ENCODE results near the gene REPIN1.

The REPIN1 gene

GRCh38 chr7:150397346-150398107, 28.9 kb downstream of the REPIN1 start:
- no peak for DNase-seq

GRCh38 chr7:150398108-150398964, 29.7 kb downstream of the REPIN1 start:
- DNase-seq: no peak

DNA sequence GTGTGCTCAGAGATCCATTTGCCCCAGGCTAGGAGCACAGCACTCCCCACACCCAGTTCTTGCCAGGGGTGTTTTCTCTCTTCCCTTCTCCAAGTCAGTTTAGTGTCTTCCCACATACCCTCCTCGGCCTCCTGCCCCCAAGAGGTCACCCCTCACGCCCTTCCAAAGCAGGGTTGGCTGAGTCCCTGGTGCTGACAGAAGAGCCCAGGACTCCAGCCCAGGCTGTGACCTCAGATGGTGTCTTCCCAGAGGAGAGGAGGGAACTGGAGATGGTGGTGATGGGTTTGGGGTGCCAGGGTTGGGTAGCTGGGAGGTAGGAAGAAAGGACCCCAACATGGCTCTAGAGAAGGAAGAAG, 30.3 kb downstream of the REPIN1 start:
- no peak for DNase-seq

GRCh38 chr7:150399421-150400007, 30.9 kb downstream of the REPIN1 start:
- DNase-seq: no peak

DNA sequence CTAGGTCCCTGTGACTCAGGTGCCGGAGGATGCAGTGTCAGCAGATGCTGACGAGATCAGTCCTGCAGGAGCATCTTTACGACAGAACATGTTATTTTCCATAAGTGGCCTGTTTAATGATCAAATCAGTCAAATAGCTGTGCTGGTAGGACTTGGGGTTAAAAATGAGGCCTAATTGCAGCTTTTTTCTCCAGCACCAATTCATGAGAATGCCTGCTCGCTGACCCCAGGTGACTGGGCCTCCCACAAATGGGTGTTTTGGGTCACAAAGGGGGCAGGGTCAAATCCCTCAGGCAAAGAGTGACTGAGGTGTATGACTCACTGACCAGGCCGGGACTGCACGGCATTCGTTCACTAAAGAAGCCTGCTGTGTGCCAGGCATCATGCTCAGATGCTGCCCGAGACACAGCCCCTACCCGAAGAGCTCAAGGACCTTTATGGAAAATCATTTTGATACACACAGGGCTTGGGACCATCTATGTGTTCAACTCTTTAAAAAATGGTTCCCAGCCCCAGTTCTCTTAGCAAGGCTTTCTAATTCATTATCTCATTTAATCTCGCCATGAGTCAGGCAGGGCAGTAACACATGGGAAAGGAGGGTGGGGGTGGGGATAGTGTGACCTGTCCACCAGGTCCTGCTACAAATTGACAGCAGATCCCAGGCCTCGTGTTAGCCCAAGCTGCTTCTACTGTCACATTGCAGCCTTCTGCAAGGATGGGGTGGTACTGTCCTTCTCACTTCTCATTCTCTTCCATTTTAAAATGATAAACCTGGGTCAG, 31.6 kb downstream of the REPIN1 start:
- DNase-seq: no peak

DNA sequence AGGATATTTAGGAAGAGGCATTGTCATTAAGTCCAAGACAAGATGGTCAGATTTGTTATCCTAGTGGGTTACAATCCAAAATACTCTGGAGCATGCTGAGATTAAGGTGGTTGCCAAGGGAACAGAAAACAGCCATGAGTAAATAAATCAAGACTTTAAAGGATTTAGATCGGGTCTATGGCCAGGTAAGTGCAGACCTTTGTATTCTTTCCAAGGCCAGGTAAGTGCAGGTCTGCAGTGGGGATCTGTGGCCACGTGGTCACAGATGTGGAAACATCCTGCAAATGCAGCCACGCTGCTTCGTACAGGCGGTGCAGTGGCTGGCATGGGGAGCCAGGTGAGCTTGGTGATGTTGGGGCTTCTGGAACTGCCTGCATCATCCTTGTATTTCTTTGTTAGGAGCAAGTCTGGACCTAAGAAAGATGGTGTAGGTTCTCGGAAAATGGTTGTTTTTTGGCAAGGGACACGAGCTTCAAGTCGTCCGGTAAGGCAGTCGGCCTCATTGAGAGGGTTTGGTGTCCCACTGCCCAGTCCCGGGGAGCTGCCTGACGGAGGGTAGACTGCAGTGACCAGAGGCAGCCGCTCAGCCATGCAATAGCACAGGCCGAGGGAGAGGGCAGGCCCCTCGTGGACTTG, 32.3 kb downstream of the REPIN1 start:
- no peak for DNase-seq

GRCh38 chr7:150401424-150401790, 32.8 kb downstream of the REPIN1 start:
- no peak for DNase-seq

DNA sequence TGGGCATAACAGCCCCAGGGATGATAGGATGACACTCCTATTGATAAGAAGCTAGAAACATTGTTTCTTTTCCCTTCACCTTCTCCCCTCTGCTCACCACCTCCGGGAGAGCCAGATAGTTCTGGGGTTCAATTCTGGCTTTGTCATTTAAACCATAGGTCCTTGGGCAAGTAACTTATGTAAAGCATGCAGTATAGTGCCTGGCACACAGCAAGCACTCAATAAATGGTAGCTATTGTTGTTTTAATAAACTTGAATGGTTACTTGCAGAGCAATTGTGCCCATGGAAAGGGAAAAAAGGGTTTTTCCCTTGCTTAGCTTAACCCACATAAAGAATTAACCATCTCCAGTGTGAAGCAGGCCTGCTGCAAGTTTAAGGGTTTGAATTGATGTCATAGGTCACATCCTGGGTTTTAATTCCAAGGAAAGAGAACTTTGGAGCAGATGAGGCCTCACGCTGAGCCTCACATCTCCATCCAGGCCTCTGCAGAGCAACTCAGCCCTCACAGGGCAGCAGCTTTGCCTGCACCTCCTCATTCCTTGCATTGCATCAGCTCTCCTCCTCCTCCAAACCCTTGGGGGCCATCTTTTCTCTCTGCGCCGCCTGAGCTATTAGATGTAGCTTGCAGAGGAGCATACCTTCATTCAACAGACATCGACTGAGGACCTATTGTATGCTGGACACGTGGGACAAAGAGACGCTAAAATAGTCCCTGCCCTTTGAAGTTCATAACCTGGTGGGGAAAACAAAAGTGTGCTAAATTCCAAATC, 33.4 kb downstream of the REPIN1 start:
- DNase-seq: no peak

DNA sequence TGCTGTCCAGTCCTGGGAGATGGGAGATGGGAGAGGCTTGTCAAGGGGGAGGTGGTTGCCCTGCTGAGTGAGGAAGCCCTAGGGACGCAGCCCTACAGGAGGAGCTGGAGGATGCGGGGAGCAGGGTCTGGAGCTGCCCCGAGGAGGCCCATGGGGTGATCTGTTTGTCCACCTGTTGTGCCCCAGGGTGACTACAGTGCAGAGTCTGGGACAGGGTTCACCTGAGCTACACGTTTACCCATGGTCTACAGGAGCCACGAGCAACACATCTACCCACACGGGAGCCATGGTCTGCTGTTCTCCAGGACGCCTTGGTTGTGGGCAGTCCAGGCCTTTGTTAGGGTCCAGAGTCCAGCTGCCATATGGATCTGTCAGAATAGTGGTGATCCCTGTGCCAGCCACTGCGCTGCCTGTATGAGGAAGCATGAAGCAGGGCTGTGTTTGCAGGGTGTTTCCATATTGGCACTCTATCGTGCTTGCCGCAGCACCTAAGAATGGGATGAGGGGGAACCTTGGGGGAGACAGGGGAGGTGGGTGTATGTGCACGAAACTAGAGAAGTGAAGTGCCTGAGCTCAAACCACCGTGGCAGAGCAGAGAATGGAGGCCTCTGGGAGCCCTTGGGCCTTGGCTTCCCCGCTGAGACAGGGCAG, 34.2 kb downstream of the REPIN1 start:
- DNase-seq: peak in 1 of 2 donors; percentile 8

DNA sequence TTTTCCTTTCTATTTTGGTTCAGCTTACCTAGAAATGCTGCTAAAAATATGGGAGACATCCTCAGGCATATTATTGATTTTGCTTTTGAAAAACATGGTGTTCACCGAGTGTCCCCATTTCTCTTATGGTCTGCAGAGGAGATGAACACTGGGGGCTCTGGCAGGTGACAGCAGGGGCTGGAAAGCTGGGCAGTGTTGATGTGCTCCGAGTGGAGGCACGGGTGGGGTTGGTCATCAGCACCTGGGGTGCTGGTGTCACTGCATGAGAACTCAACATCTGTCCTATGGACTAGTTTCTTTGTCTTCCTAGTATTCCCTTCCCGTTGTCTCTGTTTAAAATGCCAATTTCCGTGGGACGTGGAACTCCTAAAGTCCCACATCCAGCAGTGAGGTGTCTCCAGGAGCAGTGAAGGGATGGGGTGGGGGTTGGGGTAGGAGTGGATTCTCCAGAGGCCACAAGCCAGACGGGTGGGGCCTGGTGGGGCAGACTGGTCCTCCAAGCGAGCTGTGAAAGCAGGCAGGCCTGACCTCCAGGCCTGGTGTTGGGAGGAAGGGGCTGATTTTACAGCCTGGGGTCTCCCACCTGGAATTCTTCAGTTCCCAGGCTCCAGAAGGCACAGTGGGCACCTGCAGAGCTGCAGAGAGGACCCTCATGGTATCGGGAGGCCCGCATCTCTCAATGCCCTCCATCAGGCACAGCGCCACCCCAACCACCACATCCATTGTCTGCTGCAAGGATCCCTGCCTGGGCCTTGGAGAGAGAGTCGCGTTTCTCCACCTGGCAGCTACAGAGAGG, 35.0 kb downstream of the REPIN1 start:
- DNase-seq: peak in 1 of 2 donors; percentile 9

- peak in 1 of 2 donors; percentile 41 for DNase-seq
Observed at GRCh38 chr7:150404172-150404804, 35.7 kb downstream of the REPIN1 start.

DNA sequence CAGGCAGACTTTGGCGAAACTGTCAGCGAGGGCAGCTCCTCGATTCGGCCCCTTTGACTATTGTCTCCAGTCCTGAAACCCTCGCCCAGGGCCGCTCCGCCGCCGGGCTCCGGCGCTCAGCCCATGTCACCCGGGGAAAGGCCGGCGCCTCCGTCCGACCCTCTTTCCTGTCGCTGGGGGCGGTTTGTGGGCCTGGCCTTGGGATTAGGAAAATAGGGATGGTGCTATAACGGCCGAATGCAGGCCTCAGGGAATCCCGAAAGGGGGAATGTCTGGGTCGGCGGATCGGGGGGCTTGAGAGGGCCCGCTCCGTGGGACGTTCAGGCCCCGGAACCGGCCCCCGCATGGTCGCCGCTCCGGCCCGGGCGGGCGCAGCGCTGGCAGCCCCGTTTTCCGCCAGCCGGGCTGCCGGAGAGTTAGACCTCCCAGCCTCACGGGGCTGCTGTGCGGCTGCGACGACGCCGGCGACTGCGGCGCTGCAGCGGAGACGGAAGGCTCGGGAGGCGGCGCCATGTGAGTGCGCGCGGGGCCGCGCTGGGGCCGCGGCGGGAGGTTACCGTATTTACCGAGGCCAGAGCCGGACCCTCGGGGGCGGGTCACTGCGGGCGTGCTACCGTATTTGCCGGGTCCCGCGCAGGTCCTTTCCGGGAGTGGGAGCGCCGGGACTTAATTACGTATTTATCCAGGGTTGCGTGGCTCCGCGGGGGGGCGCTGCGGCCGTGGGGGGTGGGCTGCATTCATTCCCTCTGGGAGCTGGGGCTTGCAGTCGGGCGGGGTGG, 36.4 kb downstream of the REPIN1 start:
- DNase-seq: peak; percentile 82 to 86

DNA sequence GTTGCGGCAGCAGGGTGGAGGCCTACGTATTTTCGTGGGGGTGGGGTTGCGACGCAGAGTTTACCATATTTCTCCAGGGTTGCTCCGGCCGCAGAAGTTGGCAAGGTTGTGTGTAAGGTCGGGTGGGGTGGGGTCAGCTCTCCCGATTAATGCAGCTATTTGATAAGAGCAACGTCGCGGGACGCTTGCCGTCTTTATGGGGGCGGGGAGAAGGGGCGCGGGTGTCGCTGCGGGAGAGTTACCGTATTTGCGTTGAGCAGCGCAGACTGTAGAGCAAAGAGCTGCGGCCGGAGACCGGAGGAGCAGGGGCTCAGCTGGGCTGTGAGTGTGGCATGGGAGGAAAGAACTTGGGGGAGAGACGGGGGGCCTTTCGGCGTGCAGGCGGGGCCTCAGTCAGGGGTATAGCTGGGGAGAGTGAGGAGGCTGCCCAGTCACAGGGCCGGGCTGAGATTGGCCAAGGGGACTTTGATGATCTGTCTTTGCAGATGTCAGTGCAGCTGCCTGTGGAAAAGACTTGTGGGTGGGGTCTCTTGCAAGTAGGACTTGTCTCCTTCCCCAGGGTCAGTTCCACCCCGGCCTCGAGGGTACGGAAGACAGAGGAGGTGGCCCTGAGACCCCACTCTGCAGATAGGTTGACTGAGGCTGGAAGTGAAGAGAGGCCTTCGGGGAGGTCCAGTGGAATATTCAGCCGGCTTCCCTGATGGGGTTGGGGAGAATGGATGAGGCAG, 37.1 kb downstream of the REPIN1 start:
- no peak for DNase-seq

DNA sequence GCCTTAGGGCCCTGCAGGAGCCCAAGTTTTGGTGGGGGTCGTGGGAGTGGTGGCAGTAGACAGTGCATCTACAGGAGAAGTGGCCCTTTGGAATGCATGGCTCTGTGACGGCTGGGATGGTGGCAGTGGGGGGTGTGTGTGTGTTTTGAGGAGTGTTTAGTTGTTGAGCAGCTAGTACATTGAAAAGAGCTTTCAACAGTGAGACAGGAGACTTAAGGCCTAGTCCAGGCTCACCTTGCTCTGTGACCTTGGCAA, 37.6 kb downstream of the REPIN1 start:
- peak in 1 of 2 donors; percentile 21 for DNase-seq

GRCh38 chr7:150406567-150407421, 38.2 kb downstream of the REPIN1 start:
- peak; percentile 44 to 52 for DNase-seq

- no peak for DNase-seq
Observed at GRCh38 chr7:150407588-150408392, 39.2 kb downstream of the REPIN1 start.

All from CD4-positive, alpha-beta T cell treated with Interleukin-4 for 1 hour (primary cell).